ENCODE measurements around the gene OVCA2.

Gene OVCA2

DNA sequence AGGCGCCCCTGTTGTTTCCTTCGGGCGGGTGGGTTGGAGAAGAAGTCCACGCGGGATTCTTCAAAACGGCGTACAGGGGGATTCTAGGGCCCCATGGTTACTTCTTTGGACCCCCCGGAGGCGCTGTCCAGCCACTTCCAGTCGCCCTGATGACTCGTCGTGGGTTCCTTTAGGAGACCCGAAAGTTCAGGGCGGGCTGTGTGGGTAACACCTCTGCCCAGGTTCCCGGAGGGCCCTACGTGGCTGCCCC is 12.4 kb downstream of the OVCA2 start:
- peak overlapping the region; percentile 62 for H3K4me3 ChIP-seq (ENCODE audit: low read depth, low read length)

DNA sequence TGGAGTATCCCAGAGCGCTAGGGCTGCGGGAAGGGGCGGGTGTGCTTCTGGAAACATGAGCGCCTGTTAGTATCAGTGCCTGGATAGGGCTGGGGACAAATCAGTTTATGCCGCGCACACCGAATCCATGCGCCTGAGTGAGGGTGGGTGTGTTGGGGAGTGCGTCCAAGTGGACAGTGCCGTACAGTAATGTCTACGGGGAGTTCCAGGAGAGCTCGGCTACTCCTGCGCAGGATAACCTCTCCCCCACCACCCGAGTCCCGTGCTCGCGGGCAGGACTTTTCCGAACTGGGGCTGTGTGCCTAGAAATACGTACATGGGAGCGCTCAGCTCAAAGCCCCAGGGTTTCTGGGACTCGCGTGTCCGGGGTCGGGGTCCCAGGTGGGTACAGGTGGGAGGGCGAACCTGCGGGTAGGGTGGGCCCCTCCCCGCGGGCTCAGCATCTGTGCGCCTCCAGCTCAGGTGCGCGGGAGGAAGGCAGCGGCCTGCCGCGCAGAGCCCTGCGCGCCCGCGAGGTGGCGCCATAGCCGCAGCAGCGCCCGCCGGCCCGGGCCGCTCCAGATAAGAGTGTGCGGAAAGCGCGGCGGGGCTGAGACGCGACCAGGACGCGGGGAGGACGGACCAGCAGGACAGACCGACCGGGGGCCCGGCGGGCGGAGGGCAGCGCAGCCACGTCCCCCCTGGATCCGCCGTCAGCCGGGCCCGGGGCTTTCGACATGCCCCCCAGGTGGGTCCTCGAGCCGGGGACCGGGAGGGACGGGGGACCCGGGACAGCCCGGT is 12.9 kb downstream of the OVCA2 start, which contains the start of gene HIC1:
TSS of gene HIC1 (plus strand) at position 592 of the 780 bp plus-strand sequence. CDS start 1,588 bp downstream, outside the sequence.
- no peak for DNase-seq (ENCODE audit: low read depth)
- H3K4me3 ChIP-seq (ENCODE audit: low read depth, low read length) = peak within 1 kb of the TSS; percentile 62
- in situ Hi-C loops (cut with HindIII; ENCODE audit: low sequenced_read_pairs) = no loop called here
- TF ChIP-seq, protein P1, sequence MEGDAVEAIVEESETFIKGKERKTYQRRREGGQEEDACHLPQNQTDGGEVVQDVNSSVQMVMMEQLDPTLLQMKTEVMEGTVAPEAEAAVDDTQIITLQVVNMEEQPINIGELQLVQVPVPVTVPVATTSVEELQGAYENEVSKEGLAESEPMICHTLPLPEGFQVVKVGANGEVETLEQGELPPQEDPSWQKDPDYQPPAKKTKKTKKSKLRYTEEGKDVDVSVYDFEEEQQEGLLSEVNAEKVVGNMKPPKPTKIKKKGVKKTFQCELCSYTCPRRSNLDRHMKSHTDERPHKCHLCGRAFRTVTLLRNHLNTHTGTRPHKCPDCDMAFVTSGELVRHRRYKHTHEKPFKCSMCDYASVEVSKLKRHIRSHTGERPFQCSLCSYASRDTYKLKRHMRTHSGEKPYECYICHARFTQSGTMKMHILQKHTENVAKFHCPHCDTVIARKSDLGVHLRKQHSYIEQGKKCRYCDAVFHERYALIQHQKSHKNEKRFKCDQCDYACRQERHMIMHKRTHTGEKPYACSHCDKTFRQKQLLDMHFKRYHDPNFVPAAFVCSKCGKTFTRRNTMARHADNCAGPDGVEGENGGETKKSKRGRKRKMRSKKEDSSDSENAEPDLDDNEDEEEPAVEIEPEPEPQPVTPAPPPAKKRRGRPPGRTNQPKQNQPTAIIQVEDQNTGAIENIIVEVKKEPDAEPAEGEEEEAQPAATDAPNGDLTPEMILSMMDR (IDR thresholded peaks at IDR 0.05; ENCODE audit: low read depth, low read length, missing control alignments) = peak; percentile 75

More for the DNA sequence above, 12.4 kb downstream of the OVCA2 start:
- TF ChIP-seq, protein P1 (IDR thresholded peaks at IDR 0.05; ENCODE audit: low read depth, low read length, missing control alignments) = no peak
- in situ Hi-C loops (cut with HindIII; ENCODE audit: low sequenced_read_pairs) = no loop called here
- DNase-seq (ENCODE audit: low read depth) = no peak

DNA sequence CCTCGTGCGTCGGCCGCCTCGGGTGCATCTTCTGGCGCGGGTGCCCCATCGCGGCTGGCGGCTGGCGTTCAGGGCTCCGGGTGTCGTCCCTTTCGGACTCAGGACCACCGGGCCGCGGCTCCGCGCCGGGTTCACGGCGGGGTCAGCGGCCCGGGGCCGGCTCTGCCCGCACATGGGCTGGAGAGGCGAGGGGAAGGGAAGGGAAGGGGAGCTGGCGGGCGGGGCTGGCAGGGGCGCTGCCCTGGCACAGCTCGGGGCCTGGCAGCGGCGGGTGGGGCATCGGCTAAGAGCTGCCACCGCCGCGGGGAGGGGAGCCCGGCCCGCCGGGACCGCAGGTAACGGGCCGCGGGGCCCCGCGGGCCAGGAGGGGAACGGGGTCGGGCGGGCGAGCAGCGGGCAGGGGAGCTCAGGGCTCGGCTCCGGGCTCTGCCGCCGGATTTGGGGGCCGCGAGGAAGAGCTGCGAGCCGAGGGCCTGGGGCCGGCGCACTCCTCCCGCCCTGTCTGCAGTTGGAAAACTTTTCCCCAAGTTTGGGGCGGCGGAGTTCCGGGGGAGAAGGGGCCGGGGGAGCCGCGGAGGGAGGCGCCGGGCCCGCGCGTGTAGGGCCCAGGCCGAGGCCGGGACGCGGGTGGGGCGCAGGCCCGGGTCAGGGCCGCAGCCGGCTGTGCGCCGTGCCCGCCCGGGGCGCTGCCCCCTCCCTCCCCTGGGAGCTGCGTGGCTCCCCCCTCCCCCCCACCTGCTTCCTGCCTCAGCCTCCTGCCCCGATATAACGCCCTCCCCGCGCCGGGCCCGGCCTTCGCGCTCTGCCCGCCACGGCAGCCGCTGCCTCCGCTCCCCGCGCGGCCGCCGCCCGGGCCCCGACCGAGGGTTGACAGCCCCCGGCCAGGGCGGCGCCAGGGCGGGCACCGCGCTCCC is 13.7 kb downstream of the OVCA2 start:
- DNase-seq (ENCODE audit: low read depth) = no peak
- in situ Hi-C loops (cut with HindIII; ENCODE audit: low sequenced_read_pairs) = no loop called here
- TF ChIP-seq, protein P1 (IDR thresholded peaks at IDR 0.05; ENCODE audit: low read depth, low read length, missing control alignments) = no peak
- H3K4me3 ChIP-seq (ENCODE audit: low read depth, low read length) = peak overlapping the region; percentile 62

DNA sequence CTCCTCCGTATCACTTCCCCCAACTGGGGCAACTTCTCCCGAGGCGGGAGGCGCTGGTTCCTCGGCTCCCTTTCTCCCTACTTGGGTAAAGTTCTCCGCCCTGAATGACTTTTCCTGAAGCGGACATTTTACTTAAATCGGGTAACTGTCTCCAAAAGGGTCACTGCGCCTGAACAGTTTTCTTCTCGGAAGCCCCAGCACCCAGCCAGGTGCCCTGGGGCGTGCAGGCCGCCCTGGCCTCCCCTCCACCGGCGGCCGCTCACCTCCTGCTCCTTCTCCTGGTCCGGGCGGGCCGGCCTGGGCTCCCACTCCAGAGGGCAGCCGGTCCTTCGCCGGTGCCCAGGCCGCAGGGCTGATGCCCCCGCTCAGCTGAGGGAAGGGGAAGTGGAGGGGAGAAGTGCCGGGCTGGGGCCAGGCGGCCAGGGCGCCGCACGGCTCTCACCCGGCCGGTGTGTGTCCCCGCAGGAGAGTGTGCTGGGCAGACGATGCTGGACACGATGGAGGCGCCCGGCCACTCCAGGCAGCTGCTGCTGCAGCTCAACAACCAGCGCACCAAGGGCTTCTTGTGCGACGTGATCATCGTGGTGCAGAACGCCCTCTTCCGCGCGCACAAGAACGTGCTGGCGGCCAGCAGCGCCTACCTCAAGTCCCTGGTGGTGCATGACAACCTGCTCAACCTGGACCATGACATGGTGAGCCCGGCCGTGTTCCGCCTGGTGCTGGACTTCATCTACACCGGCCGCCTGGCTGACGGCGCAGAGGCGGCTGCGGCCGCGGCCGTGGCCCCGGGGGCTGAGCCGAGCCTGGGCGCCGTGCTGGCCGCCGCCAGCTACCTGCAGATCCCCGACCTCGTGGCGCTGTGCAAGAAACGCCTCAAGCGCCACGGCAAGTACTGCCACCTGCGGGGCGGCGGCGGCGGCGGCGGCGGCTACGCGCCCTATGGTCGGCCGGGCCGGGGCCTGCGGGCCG is 14.7 kb downstream of the OVCA2 start:
- in situ Hi-C loops (cut with HindIII; ENCODE audit: low sequenced_read_pairs) = no loop called here
- no peak for DNase-seq (ENCODE audit: low read depth)
- H3K4me3 ChIP-seq (ENCODE audit: low read depth, low read length) = peak overlapping the region; percentile 62

DNA sequence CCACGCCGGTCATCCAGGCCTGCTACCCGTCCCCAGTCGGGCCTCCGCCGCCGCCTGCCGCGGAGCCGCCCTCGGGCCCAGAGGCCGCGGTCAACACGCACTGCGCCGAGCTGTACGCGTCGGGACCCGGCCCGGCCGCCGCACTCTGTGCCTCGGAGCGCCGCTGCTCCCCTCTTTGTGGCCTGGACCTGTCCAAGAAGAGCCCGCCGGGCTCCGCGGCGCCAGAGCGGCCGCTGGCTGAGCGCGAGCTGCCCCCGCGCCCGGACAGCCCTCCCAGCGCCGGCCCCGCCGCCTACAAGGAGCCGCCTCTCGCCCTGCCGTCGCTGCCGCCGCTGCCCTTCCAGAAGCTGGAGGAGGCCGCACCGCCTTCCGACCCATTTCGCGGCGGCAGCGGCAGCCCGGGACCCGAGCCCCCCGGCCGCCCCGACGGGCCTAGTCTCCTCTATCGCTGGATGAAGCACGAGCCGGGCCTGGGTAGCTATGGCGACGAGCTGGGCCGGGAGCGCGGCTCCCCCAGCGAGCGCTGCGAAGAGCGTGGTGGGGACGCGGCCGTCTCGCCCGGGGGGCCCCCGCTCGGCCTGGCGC is 15.4 kb downstream of the OVCA2 start:
- DNase-seq (ENCODE audit: low read depth) = no peak
- TF ChIP-seq, protein P1 (IDR thresholded peaks at IDR 0.05; ENCODE audit: low read depth, low read length, missing control alignments) = no peak
- H3K4me3 ChIP-seq (ENCODE audit: low read depth, low read length) = peak overlapping the region; percentile 62
- in situ Hi-C loops (cut with HindIII; ENCODE audit: low sequenced_read_pairs) = no loop called here

More for the DNA sequence above, 14.7 kb downstream of the OVCA2 start:
- TF ChIP-seq, protein P1 (IDR thresholded peaks at IDR 0.05; ENCODE audit: low read depth, low read length, missing control alignments) = no peak
